Left lobe of liver (tissue), 2 donors: Measurements from ENCODE around the gene AHDC1. TPM values are rescaled to one million over a fixed set of nuclear protein-coding genes. Genes with fewer than 3 reads are reported as not detected.
"Not testable (repeated sequence)": the region's sequence is repeated elsewhere in the genome, so short reads cannot be mapped to it uniquely, and the experiment has no call there.

Experiments
- ATAC-seq: fragments of 200-7000 bp; cut with Tn5 transposase; one replicate; pipeline ENCODE4 v1.9.1; 2020; ENCODE audit warnings: mild to moderate bottlenecking, moderate library complexity
- DNase-seq: peaks from one replicate; pipeline ENCODE4 v3.0.0-alpha.2; 2020; ENCODE audit warnings: low spot score
- total RNA-seq: library from RNA; stranded (reverse); gene quantifications from one replicate; pipeline ENCODE4 v1.2.1, GENCODE V29; 2021
- donor health status: DM: no; HTN: no; CAD: no; lungs with moderate emphysema.
- donor health status: DM: no; HTN: yes; CAD: no.

The AHDC1 gene
- total RNA-seq, 1 donor from 2014 or later: 20.0 TPM

DNA sequence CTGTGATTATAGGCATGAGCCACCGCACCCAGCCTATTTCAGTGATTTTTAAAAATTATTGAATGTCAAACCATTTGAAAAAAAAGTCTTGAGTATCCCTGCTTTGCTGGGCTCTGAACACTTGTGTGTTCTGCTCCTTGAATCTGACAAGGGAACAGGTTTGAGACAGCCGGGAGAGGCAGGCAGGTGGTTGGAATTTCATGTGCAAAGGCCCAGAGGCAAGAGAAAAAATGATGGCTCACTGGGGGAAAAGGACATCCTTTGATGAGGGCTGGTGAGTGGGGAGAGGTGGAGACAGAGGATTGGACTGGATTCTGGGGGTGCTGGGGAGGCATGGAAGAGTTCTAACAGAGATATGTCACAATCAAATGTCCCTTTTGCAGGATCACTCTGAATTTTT lies 100.9 kb downstream of the AHDC1 start:
- ATAC-seq (no peak), DNase-seq (no peak)

DNA sequence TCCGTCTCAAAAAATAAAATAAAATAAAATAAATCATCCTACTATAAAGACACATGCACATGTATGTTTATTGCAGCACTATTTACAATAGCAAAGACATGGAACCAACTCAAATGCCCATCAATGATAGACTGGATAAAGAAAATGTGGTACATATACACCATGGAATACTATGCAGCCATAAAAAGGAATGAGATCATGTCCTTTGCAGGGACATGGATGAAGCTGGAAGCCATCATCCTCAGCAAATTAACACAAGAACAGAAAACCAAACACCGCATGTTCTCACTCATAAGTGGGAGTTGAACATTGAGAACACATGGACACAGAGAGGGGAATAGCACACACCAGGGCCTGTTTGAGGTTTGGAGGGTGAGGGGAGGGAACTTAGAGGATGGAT lies 102.8 kb downstream of the AHDC1 start:
- not testable (repeated sequence) for ATAC-seq, DNase-seq

DNA sequence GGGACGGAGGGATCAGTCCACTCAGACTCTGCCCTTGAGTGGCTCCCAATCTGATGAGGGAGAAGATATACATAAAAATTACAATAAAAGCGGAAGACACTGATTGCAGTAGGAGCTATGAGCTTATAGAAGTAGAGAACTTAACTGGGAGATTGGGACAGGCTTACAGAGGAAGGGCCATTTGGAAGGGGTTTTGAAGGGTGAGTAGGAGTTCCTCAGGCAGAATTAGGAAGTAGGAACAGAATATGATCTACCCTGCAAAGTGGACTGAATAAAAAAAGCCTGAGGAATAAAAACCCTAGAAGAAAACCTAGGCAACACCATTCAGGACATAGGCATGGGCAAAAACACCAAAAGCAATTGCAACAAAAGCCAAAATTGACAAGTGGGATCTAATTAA lies 104.8 kb downstream of the AHDC1 start:
- ATAC-seq (no peak), DNase-seq (no peak)

DNA sequence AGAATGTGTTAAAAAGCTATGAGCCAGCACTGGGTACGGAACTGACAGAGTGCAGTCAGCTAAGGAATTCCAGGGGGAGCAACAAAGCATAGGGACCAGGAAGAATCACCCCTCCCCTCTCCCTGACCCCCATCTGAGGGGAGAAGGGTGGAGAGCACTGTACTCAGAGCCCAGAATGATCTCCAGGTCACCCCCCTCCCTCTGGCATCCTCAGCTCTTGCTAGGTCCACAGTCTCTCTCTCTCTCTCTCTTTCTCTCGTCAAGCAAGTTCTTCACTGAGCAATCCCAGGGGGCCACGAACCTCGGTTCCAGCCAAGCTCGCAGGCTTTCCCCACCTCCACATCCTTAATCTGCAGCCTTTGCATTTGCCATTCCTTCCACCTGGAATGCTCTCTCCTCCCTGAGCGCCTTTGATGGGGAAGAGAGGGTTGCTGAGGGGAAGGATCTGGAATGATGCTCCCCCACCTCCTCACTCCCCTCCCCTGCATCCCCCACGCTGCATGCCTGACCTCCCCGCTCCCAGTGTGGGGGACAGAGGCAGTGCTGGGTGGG lies 107.3 kb downstream of the AHDC1 start:
- no peak for DNase-seq
- no peak for ATAC-seq

DNA sequence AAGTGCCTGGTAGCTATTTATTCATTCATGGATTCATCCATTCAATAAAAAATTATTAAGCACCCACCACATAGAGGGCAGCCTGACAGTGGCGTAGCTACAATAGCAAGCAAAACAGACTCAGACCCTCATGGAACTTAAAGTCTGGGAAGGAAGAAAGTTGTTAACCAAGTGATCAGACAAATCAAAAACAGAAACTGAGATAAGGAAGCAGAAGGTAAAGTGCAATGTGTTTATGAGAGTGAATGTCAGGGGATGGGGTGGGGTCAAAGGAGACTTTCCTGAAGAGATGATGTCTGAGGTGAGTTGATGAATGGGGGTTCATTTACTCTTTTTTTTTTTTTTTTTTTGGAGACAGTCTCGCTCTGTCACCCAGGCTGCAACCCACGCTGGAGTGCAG lies 111.1 kb downstream of the AHDC1 start:
- ATAC-seq: no peak
- DNase-seq: no peak

DNA sequence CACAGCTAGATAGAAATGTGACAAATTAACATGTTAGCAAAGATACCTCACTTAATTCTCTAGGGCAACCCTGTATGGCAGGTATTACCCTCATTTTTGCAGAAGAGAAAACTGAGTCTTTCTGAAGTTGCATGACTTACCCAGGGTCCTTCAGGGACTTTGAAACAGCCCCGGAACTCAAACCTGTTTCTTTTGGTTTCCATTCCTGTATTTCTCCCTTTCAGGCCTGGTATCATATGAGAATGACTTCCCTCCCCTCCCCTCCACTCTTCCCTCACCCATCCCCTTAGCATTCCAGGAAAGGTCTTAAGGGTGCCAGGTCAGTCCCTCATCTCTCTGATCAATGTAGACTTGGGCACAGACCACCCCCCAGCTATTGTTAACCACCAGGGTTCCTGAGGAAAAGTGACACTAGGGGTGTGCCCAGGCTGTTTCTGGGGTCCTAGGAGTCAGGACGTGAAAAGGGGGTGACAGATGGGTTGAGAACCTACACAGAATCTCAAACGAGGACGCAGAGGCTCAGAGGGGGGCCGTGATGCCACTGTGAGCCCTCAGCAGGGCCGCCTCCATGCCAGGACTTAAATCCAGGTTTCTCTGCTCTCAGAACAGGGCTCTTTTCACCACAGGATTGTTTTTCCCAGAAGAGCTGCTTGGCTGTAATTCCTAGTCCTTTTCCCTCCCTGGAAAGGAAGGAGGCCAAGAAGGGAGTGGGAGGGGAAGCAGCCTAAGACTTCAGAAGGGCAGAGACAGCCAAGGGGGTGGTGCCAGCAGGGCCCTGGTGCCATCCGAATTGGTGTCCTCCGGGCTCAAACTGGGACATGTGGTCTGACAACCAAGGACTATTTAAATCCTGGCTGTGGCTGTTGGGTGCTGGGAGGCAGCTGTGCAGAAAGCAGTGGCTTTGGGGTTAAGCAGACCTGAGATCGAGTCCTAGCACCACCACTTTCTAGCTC lies 111.9 kb downstream of the AHDC1 start:
- DNase-seq (no peak), ATAC-seq (no peak)

DNA sequence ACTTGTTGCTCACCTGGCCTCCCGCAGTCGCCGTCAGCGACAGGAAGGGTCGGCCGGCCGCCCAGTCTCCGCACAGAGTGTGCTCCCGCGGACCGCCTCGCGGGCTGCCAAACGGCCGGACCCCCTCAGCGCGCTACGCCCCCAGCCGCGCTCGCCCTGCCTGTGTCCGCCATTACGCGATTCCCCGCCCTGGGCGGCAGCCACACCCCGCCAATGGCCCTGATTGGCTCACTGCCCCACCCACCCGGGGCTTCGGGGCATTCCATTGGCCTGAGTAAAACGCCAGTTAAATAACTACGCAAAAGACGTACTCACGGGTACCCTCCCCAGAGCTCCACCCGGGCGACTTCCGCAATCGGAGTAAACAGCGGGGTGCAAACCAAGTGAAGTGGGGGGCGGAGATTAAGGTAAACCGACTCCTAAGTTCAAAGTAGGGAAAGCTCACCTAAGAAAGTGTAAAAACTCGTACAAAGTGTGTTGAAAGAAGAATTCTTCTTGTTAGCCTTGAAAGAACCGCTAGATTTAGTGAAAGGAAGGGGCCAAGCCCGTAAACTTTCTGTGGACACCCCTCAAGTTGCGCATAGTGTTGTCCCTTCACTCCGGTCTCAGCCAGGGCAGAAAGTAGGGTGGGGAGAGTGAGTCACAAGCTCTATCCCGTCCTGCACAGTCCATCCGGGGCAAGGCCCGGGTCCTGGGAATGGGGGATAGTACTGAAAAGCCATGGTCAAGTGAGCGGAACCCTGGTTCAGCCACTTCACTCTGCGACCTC lies 113.8 kb downstream of the AHDC1 start, which contains the start of gene WASF2:
Gene WASF2, minus strand, starts transcription at position 195 of the 769 bp plus-strand sequence. CDS start 61,277 bp downstream, outside the sequence.
- ATAC-seq (peak; percentile 94), DNase-seq (peak; percentile 98)

DNA sequence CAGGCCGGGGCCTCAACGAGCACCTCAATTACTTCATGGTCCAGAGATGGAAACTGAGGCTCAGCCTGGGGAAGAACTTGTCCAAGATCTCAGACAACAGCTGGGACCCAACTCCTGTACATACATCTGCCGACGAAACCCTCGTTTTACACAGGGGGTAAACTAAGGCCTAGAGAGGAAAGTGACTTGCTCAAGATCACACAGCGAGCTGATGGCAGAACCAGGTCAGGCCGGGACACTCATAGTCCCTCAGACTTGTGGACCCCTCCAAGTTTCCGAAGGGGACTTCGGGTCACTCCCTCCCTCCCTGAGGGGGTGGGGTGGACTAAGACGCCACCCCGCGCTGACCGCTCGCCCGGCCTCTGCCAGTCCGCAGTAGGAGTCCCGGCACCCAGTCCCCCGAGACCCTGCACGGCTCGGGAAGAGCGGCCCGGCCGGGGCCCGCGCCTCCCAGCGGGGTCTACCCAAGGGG lies 114.4 kb downstream of the AHDC1 start:
- DNase-seq (no peak), ATAC-seq (peak; percentile 33)

DNA sequence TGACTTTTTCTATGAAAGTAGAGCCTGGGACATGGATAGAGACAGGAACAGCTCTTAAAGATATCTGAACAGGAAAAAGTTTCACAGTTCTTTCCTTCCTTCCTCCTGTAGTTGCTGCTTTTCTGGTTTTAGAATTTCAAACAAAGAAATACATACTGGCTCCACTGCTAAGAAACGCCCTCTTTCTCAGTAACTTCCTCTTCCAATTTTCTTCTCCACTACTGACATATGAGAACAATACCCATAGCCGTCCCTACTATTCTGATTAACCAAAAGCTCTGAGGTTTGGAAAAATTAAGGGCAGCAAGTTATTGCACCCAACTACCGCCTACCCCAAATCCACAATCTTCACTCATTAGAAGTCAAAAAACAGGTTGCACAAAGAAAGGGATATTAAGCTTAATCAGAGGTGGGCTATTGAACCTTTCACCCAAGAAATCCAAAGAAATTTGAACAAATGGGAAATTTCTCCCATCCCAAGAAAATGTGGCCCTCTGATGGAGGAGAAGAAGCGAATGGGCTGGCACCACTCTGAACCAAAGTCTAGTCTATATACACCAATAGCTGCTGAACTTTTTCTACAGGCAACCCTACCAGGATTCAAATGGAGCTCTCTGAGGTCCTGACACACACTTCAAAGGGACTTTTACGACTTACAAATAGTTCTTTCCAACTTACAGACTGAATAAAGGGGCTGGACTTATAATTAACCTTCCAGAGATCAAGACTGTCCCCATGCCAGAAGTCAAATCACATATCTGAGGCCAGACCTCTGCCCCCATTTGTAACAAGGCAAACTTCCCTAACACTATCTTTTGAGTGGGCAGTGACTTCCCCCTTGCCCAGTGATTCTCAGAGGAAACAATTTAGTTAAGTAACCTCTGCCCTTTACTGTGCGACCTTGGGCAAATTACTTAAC lies 115.7 kb downstream of the AHDC1 start:
- DNase-seq (no peak), ATAC-seq (no peak)

DNA sequence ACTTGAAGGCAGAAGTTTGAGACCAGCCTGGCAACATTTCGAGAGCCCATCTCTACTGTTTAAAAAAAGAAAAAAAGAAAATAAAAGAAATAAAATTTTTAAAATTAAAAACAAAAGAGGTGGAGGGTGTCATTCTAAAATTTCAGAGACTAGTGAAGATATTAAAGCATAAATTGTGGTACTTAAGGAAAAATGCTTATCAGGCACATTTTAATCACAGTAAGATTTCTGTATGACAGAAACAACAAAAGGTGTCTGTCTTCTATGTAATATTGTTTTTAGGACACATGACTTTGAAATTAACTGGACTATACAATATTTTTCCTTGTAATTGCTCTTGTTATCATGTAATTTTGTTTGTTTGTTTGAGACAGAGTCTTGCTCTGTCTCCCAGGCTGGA lies 118.6 kb downstream of the AHDC1 start:
- DNase-seq: no peak
- ATAC-seq: no peak

Other genes with a start within 250 kb of the AHDC1 start
- 7.1 TPM for gene MAP3K6, start 237.2 kb downstream of the AHDC1 start, total RNA-seq
- 101 TPM for gene FCN3, start 229.3 kb downstream of the AHDC1 start, total RNA-seq
- not detected for gene CD164L2, start 220.8 kb downstream of the AHDC1 start, total RNA-seq
- not detected for gene GPR3, start 211.5 kb downstream of the AHDC1 start, total RNA-seq
- 27.9 TPM for gene WASF2, start 114.0 kb downstream of the AHDC1 start, total RNA-seq
- gene FGR, start 31.0 kb upstream of the AHDC1 start, total RNA-seq: 3.0 TPM
- 13.1 TPM for gene IFI6, start 68.0 kb upstream of the AHDC1 start, total RNA-seq
- 4.4 TPM for gene FAM76A, start 121.8 kb upstream of the AHDC1 start, total RNA-seq
- gene STX12, start 169.1 kb upstream of the AHDC1 start, total RNA-seq: 14.4 TPM
- 10.2 TPM for gene PPP1R8, start 226.6 kb upstream of the AHDC1 start, total RNA-seq